Transverse colon (tissue), 4 donors: ENCODE results near the gene ABL1. TPM values are rescaled to one million over a fixed set of nuclear protein-coding genes. Genes with fewer than 3 reads are reported as not detected.

Source experiments
- DNase-seq: peaks from one replicate; pipeline ENCODE4 v3.0.0-alpha.2; 2019
- H3K27ac ChIP-seq, 4 donors: fragments of 200-600 bp; sonication (generic); 2 replicates each; pipeline ENCODE4 v1.5.1; 2016 to 2018; ENCODE audit warnings: inconsistent platforms in 4 of 4
- H3K27me3 ChIP-seq: fragments of 200-600 bp; sonication (generic); 2 replicates; pipeline ENCODE4 v1.5.1; 2017; ENCODE audit warnings: inconsistent platforms
- H3K36me3 ChIP-seq, 4 donors: fragments of 200-600 bp; sonication (generic); 2 replicates each; pipeline ENCODE4 v1.5.1; 2017 to 2019; ENCODE audit warnings: inconsistent platforms in 4 of 4
- H3K4me1 ChIP-seq, 4 donors: fragments of 200-600 bp; sonication (generic); 2 replicates each; pipeline ENCODE4 v1.5.1; 2017 to 2020; ENCODE audit warnings: inconsistent platforms in 4 of 4
- H3K4me3 ChIP-seq, 4 donors: fragments of 200-600 bp; sonication (generic); 1 replicate in 1 of 4; 2 replicates in 3 of 4; pipeline versions ENCODE4 v1.5.1 to v1.6.1; 2017 to 2019; ENCODE audit warnings: inconsistent platforms in 4 of 4
- H3K9me3 ChIP-seq, 2 donors: fragments of 200-600 bp; sonication (generic); 2 replicates each; pipeline ENCODE4 v1.5.1; 2017 to 2019; ENCODE audit warnings: inconsistent platforms in 2 of 2
- CTCF ChIP-seq, 5 experiments: fragments of 200-600 bp in 3 of 5; fragments of 450-650 bp in 2 of 5; sonication (generic) in 3 of 5; IDR thresholded peaks; 1 replicate in 2 of 5; 2 replicates in 3 of 5; pipeline ENCODE4 v1.5.1; 2016 to 2017; ENCODE audit warnings: antibody characterized with exemption in 5 of 5, inconsistent platforms in 3 of 5, mild to moderate bottlenecking in 2 of 5, moderate library complexity in 1 of 5
- EP300 ChIP-seq: sonication (generic); formaldehyde crosslinking; IDR thresholded peaks from one replicate; pipeline ENCODE4 v1.6.1; 2017; ENCODE audit warnings: antibody characterized with exemption, low read depth
- POLR2A ChIP-seq: fragments of 450-650 bp; IDR thresholded peaks from one replicate; pipeline ENCODE4 v1.6.1; 2016; ENCODE audit warnings: antibody characterized with exemption, mild to moderate bottlenecking, moderate library complexity
- POLR2AphosphoS5 ChIP-seq, 3 donors: sonication (generic); formaldehyde crosslinking; IDR thresholded peaks; one replicate each; pipeline ENCODE4 v1.6.1; 2016; ENCODE audit warnings: antibody characterized with exemption in 3 of 3
- WGBS, 2 donors: methylation state at CpG; one replicate each; pipeline ENCODE4 v1.1.5; 2018; ENCODE audit warnings: low coverage in 1 of 2; 5-methylcytosine and 5-hydroxymethylcytosine counted together
- in situ Hi-C, 4 donors: fragments of 200-750 bp; cut with MboI; loops; one replicate each; pipeline versions ENCODE4 v1.15.0 to v1.15.1; 2017; ENCODE audit warnings: low sequenced_read_pairs in 3 of 4, low pct_ligation_motif_present in 1 of 4, low pct_unique_long_range_greater_than_20kb in 1 of 4
- intact Hi-C: fragments of 100-400 bp; cut with DNase I; formaldehyde crosslinking; loops from one replicate; pipeline ENCODE4 v1.15.1; 2023; ENCODE audit warnings: low total_unique reads
- total RNA-seq, 4 donors: library from RNA; depleted of rRNA; stranded (reverse); fragments of >200 nt; gene quantifications; one replicate each; pipeline ENCODE4 v1.1.0, GENCODE V29; 2016

Gene ABL1
- total RNA-seq, 4 donors from 2014 or later, result 66.9 to 97.1 (median 81.8) TPM

GRCh38 chr9:130925050-130925678, 90.1 kb downstream of the ABL1 start:
- H3K27ac ChIP-seq, result no peak overlapping the region
- in situ Hi-C loops, result no loop called here
- peaks cover 43% of the 10 kb centered on the region for H3K27me3 ChIP-seq
- intact Hi-C loops, result no loop called here
- peaks cover 0 to 9% (median 4%) of the 10 kb centered on the region in 4 donors for H3K4me1 ChIP-seq
- H3K9me3 ChIP-seq, result no peaks in the 10 kb centered on the region
- DNase-seq, result no peak
- TF ChIP-seq CTCF (IDR thresholded peaks at IDR 0.05) (no peak), POLR2A (no peak), POLR2AphosphoS5 (IDR thresholded peaks at IDR 0.05) (no peak), EP300 (no peak)
- no peaks in the 10 kb centered on the region for H3K36me3 ChIP-seq
- H3K4me3 ChIP-seq, result no peak overlapping the region
- 83% methylated on average over 18 of the region's 19 CpGs; no CpG with 5 or more reads in 1 of the 2 donors for WGBS, 2 donors

GRCh38 chr9:130927338-130927737, 92.3 kb downstream of the ABL1 start:
- Histone ChIP-seq H3K27me3 (peaks cover 48% of the 10 kb centered on the region), H3K27ac (peak overlapping the region in 1 of 4 donors; percentile 74)
- TF ChIP-seq EP300, result no peak

GRCh38 chr9:130927995-130928900, 93.2 kb downstream of the ABL1 start:
- peak; percentile 32 for DNase-seq
- Histone ChIP-seq H3K4me1 (peaks cover 0 to 9% (median 4%) of the 10 kb centered on the region in 4 donors), H3K27ac (peak overlapping the region in 1 of 4 donors; percentile 74), H3K36me3 (no peaks in the 10 kb centered on the region), H3K9me3 (no peaks in the 10 kb centered on the region), H3K4me3 (no peak overlapping the region), H3K27me3 (peaks cover 48% of the 10 kb centered on the region)
- TF ChIP-seq EP300 (no peak), CTCF (IDR thresholded peaks at IDR 0.05) (no peak), POLR2AphosphoS5 (IDR thresholded peaks at IDR 0.05) (no peak), POLR2A (no peak)
- in situ Hi-C loops, result no loop called here
- 58% methylated on average over 12 of the region's 14 CpGs; no CpG with 5 or more reads in 1 of the 2 donors for WGBS, 2 donors
- intact Hi-C loops, result no loop called here

More at GRCh38 chr9:130927338-130927737, 92.3 kb downstream of the ABL1 start:
- Histone ChIP-seq H3K4me3 (no peak overlapping the region), H3K36me3 (no peaks in the 10 kb centered on the region), H3K4me1 (peaks cover 0 to 9% (median 4%) of the 10 kb centered on the region in 4 donors), H3K9me3 (no peaks in the 10 kb centered on the region)
- 90 to 100% methylated on average over 3 to 10 of the region's 10 CpGs for WGBS, 2 donors
- in situ Hi-C loops (no loop called here), intact Hi-C loops (no loop called here)
- DNase-seq, result no peak

GRCh38 chr9:130929571-130930038, 94.6 kb downstream of the ABL1 start:
- peaks cover 0 to 9% (median 4%) of the 10 kb centered on the region in 4 donors for H3K4me1 ChIP-seq
- intact Hi-C loops, result no loop called here

More at GRCh38 chr9:130929571-130930038, 94.6 kb downstream of the ABL1 start:
- H3K9me3 ChIP-seq, result no peaks in the 10 kb centered on the region
- in situ Hi-C loops, result no loop called here
- WGBS, 2 donors, result 82% methylated on average over 23 of the region's 36 CpGs; no CpG with 5 or more reads in 1 of the 2 donors
- H3K4me3 ChIP-seq, result no peak overlapping the region
- TF ChIP-seq EP300 (no peak), POLR2A (no peak), POLR2AphosphoS5 (IDR thresholded peaks at IDR 0.05) (no peak), CTCF (IDR thresholded peaks at IDR 0.05) (no peak)
- H3K27ac ChIP-seq, result no peak overlapping the region
- peaks cover 55% of the 10 kb centered on the region for H3K27me3 ChIP-seq
- DNase-seq, result no peak
- H3K36me3 ChIP-seq, result no peaks in the 10 kb centered on the region
